Activated T-cell treated with anti-CD3 and anti-CD28 coated beads, Interleukin-2, amount 50 U/mL, for 72 hours (primary cell): ENCODE measurements around the gene RHOXF2. TPM values are rescaled to one million over a fixed set of nuclear protein-coding genes. Genes with fewer than 3 reads are reported as not detected.
"Not testable (repeated sequence)": the region's sequence is repeated elsewhere in the genome, so short reads cannot be mapped to it uniquely, and the experiment has no call there.

Experiments used
- ATAC-seq, 2 donors: fragments of 150-1000 bp; cut with Tn5 transposase; replicated peaks in 1 of 2; 2 replicates each; pipeline ENCODE4 v1.10.0; 2021; ENCODE audit warnings: moderate library complexity in 2 of 2, mild to moderate bottlenecking in 1 of 2
- DNase-seq, 2 donors: peaks; one replicate each; pipeline ENCODE4 v3.0.0; 2021 to 2022; ENCODE audit warnings: mixed read lengths in 1 of 2
- H3K27ac Mint-ChIP-seq: one replicate; pipeline ENCODE4 v1.8.0; 2022; ENCODE audit warnings: mild to moderate bottlenecking, moderate library complexity, mixed read lengths
- H3K27me3 Mint-ChIP-seq: one replicate; pipeline ENCODE4 v1.8.0; 2022; ENCODE audit warnings: low read depth, mixed read lengths
- H3K36me3 Mint-ChIP-seq, 2 donors: one replicate each; pipeline ENCODE4 v1.8.0; 2022; ENCODE audit warnings: mixed read lengths in 2 of 2, mild to moderate bottlenecking in 1 of 2; ENCODE audit not compliant: insufficient read depth in 2 of 2
- H3K4me1 Mint-ChIP-seq: one replicate; pipeline ENCODE4 v1.8.0; 2022; ENCODE audit warnings: low read depth, mixed read lengths
- H3K4me3 Mint-ChIP-seq, 2 donors: one replicate each; pipeline ENCODE4 v1.8.0; 2022; ENCODE audit warnings: mild to moderate bottlenecking in 2 of 2, mixed read lengths in 2 of 2, moderate library complexity in 2 of 2
- H3K9me3 Mint-ChIP-seq, 2 donors: one replicate each; pipeline ENCODE4 v1.8.0; 2022; ENCODE audit warnings: mixed read lengths in 2 of 2
- total RNA-seq, 2 donors: library from RNA; stranded (reverse); gene quantifications; one replicate each; pipeline ENCODE4 v1.2.3, GENCODE V29; 2022

Gene RHOXF2
- not detected for total RNA-seq

- ATAC-seq, H3K9me3 Mint-ChIP-seq, H3K36me3 Mint-ChIP-seq, H3K4me1 Mint-ChIP-seq, DNase-seq, H3K27ac Mint-ChIP-seq, H3K4me3 Mint-ChIP-seq, H3K27me3 Mint-ChIP-seq: not testable (repeated sequence)
Observed at GRCh38 chrX:120158313-120158712, at the start of gene RHOXF2. RHOXF2 (plus strand) TSS chrX:120158613; CDS start chrX:120158751, 138 bp downstream.

GRCh38 chrX:120109378-120109777, 49.0 kb upstream of the RHOXF2 start:
- ATAC-seq (no peak), DNase-seq (no peak)
- Mint-ChIP-seq H3K9me3 (peaks cover 2% of the 10 kb centered on the region in 2 donors), H3K27me3 (peaks cover 26% of the 10 kb centered on the region), H3K4me3 (no peak overlapping the region), H3K4me1 (no peaks in the 10 kb centered on the region), H3K36me3 (no peaks in the 10 kb centered on the region), H3K27ac (no peak overlapping the region)

GRCh38 chrX:120111611-120112010, 46.8 kb upstream of the RHOXF2 start:
- no peaks in the 10 kb centered on the region for H3K9me3 Mint-ChIP-seq
- no peak overlapping the region for H3K4me3 Mint-ChIP-seq
- peaks cover 17% of the 10 kb centered on the region for H3K27me3 Mint-ChIP-seq
- no peak overlapping the region for H3K27ac Mint-ChIP-seq
- H3K36me3 Mint-ChIP-seq = no peaks in the 10 kb centered on the region
- H3K4me1 Mint-ChIP-seq = no peaks in the 10 kb centered on the region
- ATAC-seq = no peak
- DNase-seq = no peak

GRCh38 chrX:120115438-120115963, 42.9 kb upstream of the RHOXF2 start, which contains the start of gene RHOXF1:
RHOXF1 (minus strand) TSS chrX:120115913; CDS start chrX:120115862, 51 bp downstream.
- H3K27me3 Mint-ChIP-seq = peaks cover 24% of the 10 kb centered on the region
- no peak within 1 kb of the TSS for H3K27ac Mint-ChIP-seq
- no peaks in the 10 kb centered on the region for H3K36me3 Mint-ChIP-seq
- no peak within 1 kb of the TSS for H3K4me3 Mint-ChIP-seq
- ATAC-seq (no peak), DNase-seq (no peak)
- no peaks in the 10 kb centered on the region for H3K4me1 Mint-ChIP-seq
- no peaks in the 10 kb centered on the region for H3K9me3 Mint-ChIP-seq

- no peak overlapping the region for H3K4me3 Mint-ChIP-seq
- ATAC-seq (no peak), DNase-seq (no peak)
- no peaks in the 10 kb centered on the region for H3K4me1 Mint-ChIP-seq
- no peaks in the 10 kb centered on the region for H3K36me3 Mint-ChIP-seq
- H3K27me3 Mint-ChIP-seq = peaks cover 8% of the 10 kb centered on the region
- no peaks in the 10 kb centered on the region for H3K9me3 Mint-ChIP-seq
- no peak overlapping the region for H3K27ac Mint-ChIP-seq
Observed at GRCh38 chrX:120120223-120120622, 38.2 kb upstream of the RHOXF2 start.

GRCh38 chrX:120125444-120125843, 33.0 kb upstream of the RHOXF2 start:
- Mint-ChIP-seq H3K36me3 (no peaks in the 10 kb centered on the region), H3K4me3 (no peak overlapping the region), H3K4me1 (no peaks in the 10 kb centered on the region), H3K27ac (no peak overlapping the region), H3K27me3 (no peaks in the 10 kb centered on the region), H3K9me3 (no peaks in the 10 kb centered on the region)
- ATAC-seq (no peak), DNase-seq (no peak)

- ATAC-seq, H3K36me3 Mint-ChIP-seq, H3K4me3 Mint-ChIP-seq, H3K27ac Mint-ChIP-seq, H3K27me3 Mint-ChIP-seq, H3K9me3 Mint-ChIP-seq, DNase-seq, H3K4me1 Mint-ChIP-seq: not testable (repeated sequence)
Observed at GRCh38 chrX:120128306-120128846, 30.0 kb upstream of the RHOXF2 start.

GRCh38 chrX:120136128-120136527, 22.3 kb upstream of the RHOXF2 start:
- Mint-ChIP-seq H3K27me3 (peaks cover 5% of the 10 kb centered on the region), H3K4me3 (no peak overlapping the region), H3K4me1 (peaks cover 5% of the 10 kb centered on the region), H3K27ac (no peak overlapping the region), H3K36me3 (no peaks in the 10 kb centered on the region), H3K9me3 (no peaks in the 10 kb centered on the region)
- no peak for DNase-seq
- no peak for ATAC-seq

- ATAC-seq (no peak), DNase-seq (no peak)
- H3K9me3 Mint-ChIP-seq = no peaks in the 10 kb centered on the region
- H3K27ac Mint-ChIP-seq = no peak overlapping the region
- peaks cover 5% of the 10 kb centered on the region for H3K4me1 Mint-ChIP-seq
- H3K27me3 Mint-ChIP-seq = peaks cover 5% of the 10 kb centered on the region
- H3K36me3 Mint-ChIP-seq = no peaks in the 10 kb centered on the region
- no peak overlapping the region for H3K4me3 Mint-ChIP-seq
Observed at GRCh38 chrX:120136840-120137239, 21.6 kb upstream of the RHOXF2 start.

GRCh38 chrX:120137439-120137838, 21.0 kb upstream of the RHOXF2 start:
- H3K36me3 Mint-ChIP-seq = no peaks in the 10 kb centered on the region
- H3K4me1 Mint-ChIP-seq = peaks cover 5% of the 10 kb centered on the region
- DNase-seq (no peak), ATAC-seq (no peak)
- no peaks in the 10 kb centered on the region for H3K9me3 Mint-ChIP-seq
- H3K27ac Mint-ChIP-seq = no peak overlapping the region
- no peak overlapping the region for H3K4me3 Mint-ChIP-seq
- peaks cover 5% of the 10 kb centered on the region for H3K27me3 Mint-ChIP-seq

- Mint-ChIP-seq H3K36me3 (peaks cover 0 to 4% of the 10 kb centered on the region in 2 donors), H3K27me3 (peaks cover 5% of the 10 kb centered on the region), H3K4me3 (no peak overlapping the region), H3K4me1 (peaks cover 21% of the 10 kb centered on the region), H3K9me3 (no peaks in the 10 kb centered on the region), H3K27ac (peak overlapping the region; percentile 8)
- ATAC-seq (no peak), DNase-seq (no peak)
Observed at GRCh38 chrX:120140293-120140981, 18.0 kb upstream of the RHOXF2 start.

GRCh38 chrX:120144178-120144844, 14.1 kb upstream of the RHOXF2 start:
- peak overlapping the region; percentile 57 for H3K27ac Mint-ChIP-seq
- peak overlapping the region; percentile 1 to 73 for H3K4me3 Mint-ChIP-seq
- peaks cover 23% of the 10 kb centered on the region for H3K4me1 Mint-ChIP-seq
- peaks cover 3% of the 10 kb centered on the region in 2 donors for H3K9me3 Mint-ChIP-seq
- no peak for ATAC-seq
- peaks cover 7 to 13% of the 10 kb centered on the region in 2 donors for H3K36me3 Mint-ChIP-seq
- no peaks in the 10 kb centered on the region for H3K27me3 Mint-ChIP-seq
- DNase-seq = no peak

GRCh38 chrX:120145295-120145925, 13.0 kb upstream of the RHOXF2 start:
- Mint-ChIP-seq H3K36me3 (peaks cover 7 to 13% of the 10 kb centered on the region in 2 donors), H3K27me3 (no peaks in the 10 kb centered on the region), H3K9me3 (peaks cover 3% of the 10 kb centered on the region in 2 donors), H3K4me1 (peaks cover 23% of the 10 kb centered on the region), H3K27ac (no peak overlapping the region), H3K4me3 (no peak overlapping the region)
- ATAC-seq = peak in 1 of 2 donors; percentile 32
- no peak for DNase-seq
